Sciatic nerve (tissue), 2 donors: ENCODE data around the gene TEX19. TPM values are rescaled to one million over a fixed set of nuclear protein-coding genes. Genes with fewer than 3 reads are reported as not detected.
A peak's percentile ranks its signal among the peaks of the same experiment; 100 is the strongest.
"Not testable (repeated sequence)": the region's sequence is repeated elsewhere in the genome, so short reads cannot be mapped to it uniquely, and the experiment has no call there.

Experiments
- ATAC-seq: fragments of 200-7000 bp; cut with Tn5 transposase; one replicate; pipeline ENCODE4 v1.9.1; 2020; ENCODE audit warnings: mild to moderate bottlenecking, moderate library complexity
- DNase-seq: peaks from one replicate; pipeline ENCODE4 v3.0.0-alpha.2; 2020; ENCODE audit warnings: low spot score
- intact Hi-C: fragments of 100-400 bp; cut with DNase I; formaldehyde crosslinking; loops from one replicate; pipeline ENCODE4 v1.14.2; 2022
- total RNA-seq: library from RNA; stranded (reverse); fragmentation: NEBNext Ultra II Directional; extraction: Animal tissue kit (Norgen Biotek cat#: 25700); gene quantifications from one replicate; pipeline ENCODE4 v1.2.1, GENCODE V29; 2021
- donor health status: DM: no; HTN: no; CAD: no.
- donor health status: DM: no; HTN: no; CAD: no.

The TEX19 gene
- total RNA-seq, 1 donor from 2014 or later = not detected

GRCh38 chr17:82348866-82349265 lies 10.2 kb upstream of the TEX19 start:
- no peak for DNase-seq
- ATAC-seq = no peak
- intact Hi-C loops = no loop called here

DNA sequence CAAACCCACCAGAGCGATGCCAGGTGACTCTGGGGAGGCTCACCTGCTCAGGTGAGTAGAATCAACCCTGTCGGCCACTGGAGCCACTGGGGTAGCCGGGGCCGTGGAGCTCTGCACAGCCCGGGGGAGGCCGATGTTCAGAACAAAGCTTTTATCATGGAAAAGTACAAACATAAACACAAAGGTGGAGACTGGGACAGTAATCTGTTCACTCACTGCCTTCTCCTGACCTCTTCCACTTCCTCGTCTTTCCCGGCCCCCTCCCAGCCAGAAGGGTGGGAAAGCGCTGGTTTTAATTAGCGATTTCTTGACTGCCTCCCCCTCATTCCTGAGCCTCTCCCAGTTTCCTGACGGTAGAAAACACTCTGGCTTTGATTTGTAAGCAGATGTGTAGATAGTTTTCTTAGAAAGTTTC lies 9.8 kb upstream of the TEX19 start:
- ATAC-seq (peak; percentile 44), DNase-seq (no peak)
- intact Hi-C loops = no loop called here

GRCh38 chr17:82350182-82351030 lies 8.6 kb upstream of the TEX19 start:
- intact Hi-C loops = no loop called here
- DNase-seq (no peak), ATAC-seq (no peak)

DNA sequence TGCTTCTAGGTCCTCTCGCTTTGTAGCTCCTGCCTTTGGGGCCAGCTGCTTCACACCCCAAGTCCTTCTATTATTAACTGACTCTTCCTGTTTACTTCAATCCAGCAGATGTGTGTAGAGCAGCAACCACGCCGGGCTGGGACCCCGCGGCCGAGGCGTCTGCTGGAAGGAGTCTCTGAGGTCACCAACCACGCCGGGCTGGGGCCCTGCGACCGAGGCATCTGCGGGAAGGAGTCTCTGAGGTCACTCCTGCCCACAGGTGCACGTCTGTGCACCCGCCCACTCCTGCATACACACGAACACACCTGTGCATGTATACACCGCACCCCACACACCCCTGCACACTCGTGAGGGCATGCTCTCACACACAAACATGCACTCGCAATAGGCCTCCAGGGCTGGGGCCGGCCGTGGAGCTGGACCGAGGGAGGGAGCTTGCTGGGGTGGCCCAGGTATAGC lies 7.8 kb upstream of the TEX19 start:
- peak; percentile 12 for ATAC-seq
- DNase-seq = no peak
- intact Hi-C loops = no loop called here

GRCh38 chr17:82351713-82352488 lies 7.1 kb upstream of the TEX19 start:
- peak; percentile 90 for DNase-seq
- intact Hi-C loops = loop anchor here (2.0 kb wide), 1 partner anchor 63 kb away; no protein-coding TSS in a partner anchor

GRCh38 chr17:82353484-82353883 lies 5.6 kb upstream of the TEX19 start:
- ATAC-seq (no peak), DNase-seq (no peak)
- intact Hi-C loops = loop anchor here (2.0 kb wide), 1 partner anchor 61 kb away; no protein-coding TSS in a partner anchor

More at GRCh38 chr17:82351713-82352488, 7.1 kb upstream of the TEX19 start:
- peak; percentile 79 for ATAC-seq

GRCh38 chr17:82354804-82355308 lies 4.2 kb upstream of the TEX19 start:
- intact Hi-C loops = no loop called here
- DNase-seq (no peak), ATAC-seq (no peak)

DNA sequence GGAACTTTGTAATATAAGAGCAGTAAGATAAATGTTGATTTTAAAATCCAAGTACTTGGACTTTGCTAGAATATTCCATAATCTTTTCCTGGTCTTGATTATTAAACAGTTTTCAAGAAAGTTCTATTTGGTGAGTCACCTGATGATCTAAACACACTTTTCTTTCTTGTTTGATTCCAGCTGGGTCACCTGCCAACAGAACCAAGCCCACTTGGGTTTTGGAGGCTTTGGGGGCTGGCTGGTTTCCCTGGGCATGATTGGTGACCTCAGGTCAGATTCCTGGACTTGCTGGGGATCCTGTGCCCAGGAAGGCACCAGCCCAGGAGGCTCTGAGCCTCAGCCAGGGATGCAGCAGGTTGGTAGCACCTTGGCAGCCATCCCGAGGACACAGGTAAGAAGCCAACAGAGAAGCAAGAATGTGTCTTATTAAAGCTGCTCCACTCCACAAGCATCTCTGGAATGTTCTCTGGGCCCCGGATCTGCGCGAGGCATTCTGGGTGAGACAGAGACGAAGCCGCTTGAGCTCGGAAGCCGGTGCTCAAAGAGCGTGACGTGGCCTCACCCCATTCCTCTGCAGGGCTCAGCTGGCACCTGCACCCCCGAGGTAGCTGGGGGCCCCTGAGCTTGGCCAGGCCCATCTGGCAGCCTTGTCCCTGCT lies 3.1 kb upstream of the TEX19 start:
- DNase-seq (no peak), ATAC-seq (no peak)
- intact Hi-C loops = no loop called here

DNA sequence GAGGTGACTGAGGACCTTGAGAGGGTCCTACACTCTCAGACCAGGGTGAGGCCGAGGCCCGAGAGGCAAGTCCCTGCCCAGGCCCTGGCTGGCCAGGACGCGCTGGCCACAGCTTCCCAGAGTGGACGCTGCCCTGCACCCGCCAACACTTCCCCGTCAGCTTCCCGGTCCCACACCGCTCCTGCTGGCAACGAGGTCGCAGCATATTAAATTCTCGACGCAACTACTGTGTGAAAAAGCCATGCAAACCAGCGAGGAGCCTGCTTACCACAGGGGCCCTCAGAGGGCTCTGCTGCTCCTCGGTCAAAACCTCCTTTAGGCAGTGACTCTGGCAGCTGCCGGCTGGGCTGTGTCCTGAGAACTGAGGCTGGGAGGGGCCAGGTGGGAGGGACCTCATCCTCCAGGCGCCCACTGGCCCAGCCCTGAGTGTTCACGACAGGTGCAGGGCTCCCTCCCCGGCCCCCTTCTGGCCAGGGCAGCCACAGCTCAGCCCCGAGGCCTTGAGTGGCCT lies 2.1 kb upstream of the TEX19 start:
- DNase-seq (no peak), ATAC-seq (peak; percentile 11)
- intact Hi-C loops = no loop called here

- DNase-seq (no peak), ATAC-seq (no peak)
- intact Hi-C loops = no loop called here
Observed at GRCh38 chr17:82357394-82357793, 1.7 kb upstream of the TEX19 start.

GRCh38 chr17:82359451-82360074 lies 516 bp downstream of the TEX19 start:
- intact Hi-C loops = not testable (repeated sequence)

GRCh38 chr17:82361885-82362633 lies 3.0 kb downstream of the TEX19 start:
- ATAC-seq (no peak), DNase-seq (no peak)
- intact Hi-C loops = no loop called here

More at GRCh38 chr17:82359451-82360074, 516 bp downstream of the TEX19 start:
- DNase-seq, ATAC-seq: not testable (repeated sequence)

- DNase-seq (no peak), ATAC-seq (no peak)
- intact Hi-C loops = no loop called here
Observed at GRCh38 chr17:82365606-82366295, 6.7 kb downstream of the TEX19 start.

DNA sequence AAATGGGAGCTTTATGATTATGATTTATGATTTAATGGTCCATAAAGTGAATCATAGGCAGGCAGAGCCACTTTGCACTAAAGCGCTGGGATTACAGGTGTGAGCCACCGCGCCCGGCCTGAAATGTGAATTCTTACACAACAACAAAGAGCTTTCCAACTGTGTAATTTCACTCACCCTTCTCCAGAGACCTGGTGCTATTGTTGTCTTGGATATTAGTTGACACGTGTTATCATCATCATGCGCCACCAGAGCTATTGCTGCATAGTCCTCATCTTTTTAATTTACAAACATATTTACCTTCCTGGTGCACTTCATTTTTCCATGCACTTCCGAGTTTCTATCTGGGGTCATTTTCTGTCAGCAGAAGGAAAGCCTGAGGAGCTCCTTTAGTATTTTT lies 7.7 kb downstream of the TEX19 start:
- ATAC-seq (no peak), DNase-seq (no peak)
- intact Hi-C loops = no loop called here

- ATAC-seq = no peak
- DNase-seq = no peak
- intact Hi-C loops = no loop called here
Observed at GRCh38 chr17:82367724-82368524, 8.9 kb downstream of the TEX19 start.

- no peak for ATAC-seq
- no peak for DNase-seq
- intact Hi-C loops = no loop called here
Observed at GRCh38 chr17:82369211-82369610, 10.2 kb downstream of the TEX19 start.
